Measurements from ENCODE around the gene AIG1.

DNA sequence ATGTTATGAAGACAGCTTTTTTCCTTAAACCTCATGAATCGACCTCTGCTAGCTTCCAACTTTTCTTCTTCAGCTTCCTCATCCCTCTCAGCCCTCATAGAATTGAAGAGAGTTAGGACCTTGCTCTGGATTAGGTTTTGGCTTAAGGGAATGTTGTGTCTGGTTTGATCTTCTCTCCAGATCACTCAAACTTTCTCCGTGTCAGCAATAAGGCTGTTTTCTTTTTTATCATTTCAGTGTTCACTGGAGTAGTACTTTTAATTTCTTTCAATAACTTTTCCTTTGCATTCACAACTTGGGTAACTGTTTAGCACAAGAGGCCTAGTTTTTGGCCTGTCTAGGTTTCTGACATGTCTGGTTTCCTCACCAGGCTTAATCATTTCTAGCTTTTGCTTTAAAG, 32.6 kb downstream of the AIG1 start:
- TF ChIP-seq CTCF (conservative IDR thresholded peaks at IDR 0.05 in 1 of 2, IDR thresholded peaks at IDR 0.05 in 1 of 2; ENCODE audit: low read depth in 1 of 2, low read length in 2 of 2), result no peak
- no peak for TF ChIP-seq EZH2 (IDR thresholded peaks at IDR 0.05; ENCODE audit: low read length, missing control alignments)
